HG03064 (cell line): Measurements from ENCODE around the gene LPP.

ENCODE experiments used
- ATAC-seq: cut with Tn5 transposase; IDR thresholded peaks from one replicate; pipeline ENCODE4 v1.9.1; 2021; ENCODE audit warnings: low read depth; ENCODE audit not compliant: unreplicated experiment

The LPP gene

GRCh38 chr3:188567478-188568195 is 413.7 kb downstream of the LPP start:
- no peak for ATAC-seq

- ATAC-seq, result no peak
Observed at GRCh38 chr3:188568736-188569135, 414.8 kb downstream of the LPP start.

GRCh38 chr3:188571531-188572095 is 417.7 kb downstream of the LPP start:
- no peak for ATAC-seq

- no peak for ATAC-seq
Observed at GRCh38 chr3:188573291-188573940, 419.5 kb downstream of the LPP start.

- ATAC-seq, result no peak
Observed at GRCh38 chr3:188573956-188574355, 420.0 kb downstream of the LPP start.

- no peak for ATAC-seq
Observed at GRCh38 chr3:188574885-188575284, 420.9 kb downstream of the LPP start.

GRCh38 chr3:188575501-188575900 is 421.5 kb downstream of the LPP start:
- no peak for ATAC-seq

GRCh38 chr3:188577539-188577938 is 423.6 kb downstream of the LPP start:
- ATAC-seq, result no peak

GRCh38 chr3:188578576-188579363 is 424.8 kb downstream of the LPP start:
- ATAC-seq, result no peak

GRCh38 chr3:188580223-188580622 is 426.3 kb downstream of the LPP start:
- ATAC-seq, result no peak

GRCh38 chr3:188580659-188581058 is 426.7 kb downstream of the LPP start:
- ATAC-seq, result no peak

- no peak for ATAC-seq
Observed at GRCh38 chr3:188581365-188581764, 427.4 kb downstream of the LPP start.

GRCh38 chr3:188581792-188582191 is 427.8 kb downstream of the LPP start:
- no peak for ATAC-seq

- ATAC-seq, result no peak
Observed at GRCh38 chr3:188583341-188584161, 429.6 kb downstream of the LPP start.

- no peak for ATAC-seq
Observed at GRCh38 chr3:188584162-188584529, 430.2 kb downstream of the LPP start.

- no peak for ATAC-seq
Observed at GRCh38 chr3:188584958-188585689, 431.2 kb downstream of the LPP start.

GRCh38 chr3:188589071-188589470 is 435.1 kb downstream of the LPP start:
- no peak for ATAC-seq

GRCh38 chr3:188589771-188590170 is 435.8 kb downstream of the LPP start:
- no peak for ATAC-seq

GRCh38 chr3:188590557-188590956 is 436.6 kb downstream of the LPP start:
- ATAC-seq, result no peak

GRCh38 chr3:188594139-188594538 is 440.2 kb downstream of the LPP start:
- ATAC-seq, result no peak
